ENCODE measurements around the gene TASOR2.

DNA sequence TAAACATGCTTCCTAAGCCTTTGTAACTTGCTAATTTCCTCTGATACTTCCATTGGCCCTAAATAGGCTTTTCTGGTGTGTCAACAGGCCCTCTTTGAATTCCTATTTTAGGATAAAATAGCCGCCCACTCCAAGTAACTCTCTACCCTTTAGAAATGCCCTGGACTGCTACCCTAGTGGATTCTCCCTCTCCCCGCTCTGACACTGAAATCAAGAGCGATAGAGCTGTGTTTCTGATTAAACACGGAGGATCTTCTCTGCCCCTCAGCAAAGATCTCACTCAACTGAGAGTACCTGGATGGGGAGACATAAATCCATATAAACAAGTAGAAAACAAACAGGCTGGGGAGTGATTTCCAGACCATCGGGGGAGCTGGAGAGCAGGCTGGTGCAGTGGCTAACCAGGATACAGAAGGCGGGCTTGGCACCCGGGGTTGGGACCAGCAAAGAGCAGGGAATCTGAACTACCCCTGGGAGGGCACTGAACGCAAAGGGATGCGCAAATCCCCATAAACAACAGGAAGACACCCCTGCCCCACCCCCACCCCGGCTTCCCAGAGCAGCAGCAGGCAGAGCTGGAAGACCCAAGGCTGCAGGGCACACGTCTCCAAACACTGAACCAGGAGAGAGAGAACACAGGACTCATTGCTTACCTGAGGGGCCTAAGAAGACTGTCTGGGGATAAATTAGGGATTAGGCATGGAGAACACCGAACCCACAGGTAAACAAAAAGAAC is 20.8 kb upstream of the TASOR2 start:
- TF ChIP-seq, protein P1, sequence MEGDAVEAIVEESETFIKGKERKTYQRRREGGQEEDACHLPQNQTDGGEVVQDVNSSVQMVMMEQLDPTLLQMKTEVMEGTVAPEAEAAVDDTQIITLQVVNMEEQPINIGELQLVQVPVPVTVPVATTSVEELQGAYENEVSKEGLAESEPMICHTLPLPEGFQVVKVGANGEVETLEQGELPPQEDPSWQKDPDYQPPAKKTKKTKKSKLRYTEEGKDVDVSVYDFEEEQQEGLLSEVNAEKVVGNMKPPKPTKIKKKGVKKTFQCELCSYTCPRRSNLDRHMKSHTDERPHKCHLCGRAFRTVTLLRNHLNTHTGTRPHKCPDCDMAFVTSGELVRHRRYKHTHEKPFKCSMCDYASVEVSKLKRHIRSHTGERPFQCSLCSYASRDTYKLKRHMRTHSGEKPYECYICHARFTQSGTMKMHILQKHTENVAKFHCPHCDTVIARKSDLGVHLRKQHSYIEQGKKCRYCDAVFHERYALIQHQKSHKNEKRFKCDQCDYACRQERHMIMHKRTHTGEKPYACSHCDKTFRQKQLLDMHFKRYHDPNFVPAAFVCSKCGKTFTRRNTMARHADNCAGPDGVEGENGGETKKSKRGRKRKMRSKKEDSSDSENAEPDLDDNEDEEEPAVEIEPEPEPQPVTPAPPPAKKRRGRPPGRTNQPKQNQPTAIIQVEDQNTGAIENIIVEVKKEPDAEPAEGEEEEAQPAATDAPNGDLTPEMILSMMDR (IDR thresholded peaks at IDR 0.05): no peak
- TF ChIP-seq POLR2A (IDR thresholded peaks at IDR 0.05): no peak

Data from testis (tissue), 2 donors.